HG02981 (cell line): ENCODE measurements around the gene CDCA4.
A peak's percentile ranks its signal among the peaks of the same experiment; 100 is the strongest.
"Not testable (repeated sequence)": the region's sequence is repeated elsewhere in the genome, so short reads cannot be mapped to it uniquely, and the experiment has no call there.

Experiments
- ATAC-seq: cut with Tn5 transposase; IDR thresholded peaks from one replicate; pipeline ENCODE4 v1.9.1; 2021; ENCODE audit warnings: mild to moderate bottlenecking, moderate library complexity; ENCODE audit not compliant: unreplicated experiment

Gene CDCA4

DNA sequence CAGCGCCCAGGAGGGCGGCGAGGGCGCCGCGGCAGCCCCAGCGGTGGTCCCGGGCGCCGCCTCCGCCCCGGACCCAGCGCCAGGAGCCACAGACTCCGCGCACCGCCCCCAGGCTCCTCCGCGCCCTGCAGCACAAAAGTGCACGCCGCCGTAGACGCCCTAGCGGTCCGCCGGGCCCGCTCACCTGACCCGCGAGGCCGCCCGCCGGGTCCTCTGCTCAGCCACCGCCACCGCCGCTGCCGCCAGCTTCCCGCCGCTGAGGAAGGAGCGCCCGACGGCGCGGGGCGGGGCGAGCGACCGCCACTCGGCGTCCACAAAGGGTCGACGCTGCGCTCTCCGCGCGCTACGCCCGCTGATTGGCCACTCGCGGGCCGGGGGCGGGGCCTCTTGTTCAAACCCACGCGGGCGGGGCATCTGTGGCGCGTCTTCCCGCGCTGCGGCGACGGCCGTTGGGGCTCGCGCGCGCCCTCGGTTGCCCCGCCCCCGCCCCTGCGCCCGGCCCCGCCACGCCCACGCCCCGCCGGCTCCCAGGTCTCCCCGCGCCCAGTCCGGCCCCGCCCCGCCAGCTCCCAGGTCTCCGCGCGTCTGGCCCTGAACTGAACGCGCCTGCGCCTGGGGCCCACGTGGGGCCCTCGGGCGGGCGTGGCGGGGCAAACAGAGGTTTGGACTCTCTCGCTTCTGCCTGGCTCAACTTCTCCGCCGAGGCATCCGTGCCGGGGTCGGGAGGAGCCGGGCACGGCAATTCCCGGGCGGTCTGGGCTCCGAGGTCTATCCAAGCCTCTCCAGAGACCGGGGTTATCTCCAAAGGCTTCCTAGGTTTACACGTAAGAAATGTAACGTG, at the start of gene CDCA4:
Gene CDCA4 (minus strand): TSS at position 269 of the 841 bp plus-strand sequence. CDS start 9,154 bp downstream, outside the sequence.
- ATAC-seq: peak; percentile 67

DNA sequence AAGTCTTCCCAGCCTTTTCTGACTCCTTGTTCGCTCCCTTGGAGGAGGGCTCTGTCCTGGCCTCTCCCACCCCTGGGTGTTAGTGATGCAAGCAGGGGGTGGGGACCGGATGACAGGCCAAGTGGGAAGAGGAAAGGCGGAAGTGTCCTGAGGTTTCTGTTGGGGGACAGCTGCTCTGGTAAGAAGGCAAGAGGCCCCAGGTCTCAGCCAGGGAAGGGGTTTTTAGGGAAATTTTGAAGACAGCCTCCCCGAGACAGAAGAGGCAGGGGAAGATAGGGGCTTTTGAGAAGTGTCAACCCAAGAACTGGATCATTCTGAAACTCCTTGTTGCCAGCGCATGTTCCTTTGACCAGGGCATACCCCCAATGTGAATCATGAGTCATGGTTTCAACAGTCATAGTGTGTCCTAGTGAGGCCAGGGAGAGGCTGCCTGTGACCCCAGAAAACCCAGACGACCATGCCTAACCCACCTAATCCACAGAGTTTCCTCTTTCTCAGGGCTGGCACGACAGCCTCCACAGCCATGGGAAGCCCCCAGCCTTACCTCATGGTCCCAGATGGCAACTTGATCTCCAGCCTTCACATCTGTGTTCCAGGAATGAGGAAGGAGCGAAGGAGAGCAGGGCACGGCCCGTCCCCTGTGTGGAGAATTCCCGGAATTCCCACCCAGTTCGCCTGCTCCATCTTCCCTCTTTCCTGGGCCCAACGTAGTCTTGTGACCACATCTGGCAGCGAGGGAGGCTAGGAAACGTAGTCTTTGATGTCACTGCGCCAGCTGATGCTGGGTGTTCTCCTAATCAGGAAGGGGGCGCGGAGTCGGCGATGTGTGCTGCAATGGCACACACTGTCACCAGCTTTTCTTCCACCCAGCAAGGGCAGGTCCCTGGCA, 49.2 kb upstream of the CDCA4 start:
- ATAC-seq: peak; percentile 46

DNA sequence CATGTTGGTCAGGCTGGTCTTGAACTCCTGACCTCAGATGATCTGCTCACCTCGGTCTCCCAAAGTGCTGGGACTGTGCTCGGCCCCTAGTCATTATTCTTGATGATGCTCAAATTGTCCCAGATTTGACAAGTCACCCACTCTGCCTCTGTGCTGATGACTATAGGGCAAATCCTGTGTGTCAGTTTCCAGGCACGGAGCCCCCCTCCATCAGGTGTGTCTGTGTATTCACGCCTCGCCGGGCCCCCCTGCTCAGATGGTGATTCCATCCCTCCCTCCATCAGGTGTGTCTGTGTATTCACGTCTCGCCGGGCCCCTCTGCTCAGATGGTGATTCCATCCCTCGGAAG, 48.6 kb upstream of the CDCA4 start:
- ATAC-seq: no peak

DNA sequence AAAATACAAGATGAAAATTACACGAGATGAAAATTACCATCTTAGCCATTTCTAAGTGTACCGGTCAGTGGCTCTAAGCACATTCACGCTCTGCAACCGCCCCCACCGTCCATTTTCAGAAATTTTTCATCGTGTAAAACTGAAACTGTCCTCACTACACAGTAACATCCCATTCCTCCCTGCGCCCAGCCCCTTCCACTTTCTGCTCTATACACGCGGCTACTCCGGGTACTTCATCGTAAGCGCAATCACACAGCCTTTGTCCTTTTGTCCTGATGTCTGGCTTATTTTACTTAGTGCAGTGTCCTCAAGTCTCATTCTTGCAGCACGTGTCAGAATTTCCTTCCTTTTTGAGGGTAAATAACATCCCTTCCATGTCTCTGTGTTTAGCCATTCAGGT, 47.9 kb upstream of the CDCA4 start:
- ATAC-seq: no peak

DNA sequence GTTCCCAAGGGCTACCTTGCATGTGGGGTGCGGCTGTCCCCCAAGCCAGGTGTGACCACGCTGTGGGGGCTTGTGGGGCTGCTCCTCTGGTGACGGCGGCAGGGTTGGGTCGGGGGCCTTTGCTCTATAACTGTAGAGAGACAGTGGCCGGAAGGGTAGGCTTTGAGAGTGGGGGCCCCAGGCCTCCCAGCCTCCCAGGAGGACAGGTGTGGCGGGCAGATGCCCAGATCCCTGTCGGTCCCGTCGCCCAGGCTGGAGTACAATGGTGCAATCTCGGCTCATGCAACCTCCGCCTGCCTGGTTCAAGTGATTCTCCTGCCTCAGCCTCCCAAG, 47.1 kb upstream of the CDCA4 start:
- no peak for ATAC-seq

DNA sequence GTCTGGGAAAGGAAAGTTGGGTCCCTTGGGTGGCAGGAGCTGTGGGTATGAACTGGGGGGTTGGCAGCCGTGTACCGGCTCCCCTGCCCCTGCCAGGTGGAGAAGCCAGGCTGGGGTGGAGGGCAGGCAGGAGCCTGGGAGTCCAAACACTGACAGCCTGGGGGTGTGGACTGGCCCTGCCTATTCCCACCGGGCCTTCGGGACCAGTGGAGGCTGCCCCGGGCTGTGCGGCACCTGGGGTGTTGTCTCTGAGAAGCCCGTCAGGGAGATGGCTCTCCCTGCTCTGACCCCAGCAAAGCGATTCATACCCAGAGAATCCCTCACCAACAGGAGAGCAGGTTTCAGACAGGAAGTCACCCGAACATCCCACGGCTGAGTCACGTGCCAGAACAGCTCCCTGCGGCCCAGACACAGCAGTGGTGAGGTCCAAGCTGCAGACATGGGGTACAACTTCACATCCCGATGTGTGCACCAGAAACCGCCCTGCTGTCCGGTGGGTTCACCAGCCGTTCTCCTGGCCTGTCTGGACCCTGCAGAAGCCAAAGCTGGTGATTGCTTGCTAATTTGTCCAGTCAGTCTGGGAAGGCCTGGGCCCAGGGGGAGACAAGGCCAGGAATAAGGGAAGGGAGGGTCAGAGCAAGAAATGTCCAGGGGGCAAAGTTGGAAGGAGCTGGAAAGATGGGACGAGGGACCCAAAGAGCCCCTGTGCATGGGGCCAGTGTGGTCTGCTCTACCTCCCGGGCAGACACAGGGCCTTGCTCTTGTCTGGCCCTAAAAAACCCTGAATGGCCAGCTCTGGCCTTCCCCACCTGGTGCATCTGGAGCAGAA, 46.5 kb upstream of the CDCA4 start:
- no peak for ATAC-seq

DNA sequence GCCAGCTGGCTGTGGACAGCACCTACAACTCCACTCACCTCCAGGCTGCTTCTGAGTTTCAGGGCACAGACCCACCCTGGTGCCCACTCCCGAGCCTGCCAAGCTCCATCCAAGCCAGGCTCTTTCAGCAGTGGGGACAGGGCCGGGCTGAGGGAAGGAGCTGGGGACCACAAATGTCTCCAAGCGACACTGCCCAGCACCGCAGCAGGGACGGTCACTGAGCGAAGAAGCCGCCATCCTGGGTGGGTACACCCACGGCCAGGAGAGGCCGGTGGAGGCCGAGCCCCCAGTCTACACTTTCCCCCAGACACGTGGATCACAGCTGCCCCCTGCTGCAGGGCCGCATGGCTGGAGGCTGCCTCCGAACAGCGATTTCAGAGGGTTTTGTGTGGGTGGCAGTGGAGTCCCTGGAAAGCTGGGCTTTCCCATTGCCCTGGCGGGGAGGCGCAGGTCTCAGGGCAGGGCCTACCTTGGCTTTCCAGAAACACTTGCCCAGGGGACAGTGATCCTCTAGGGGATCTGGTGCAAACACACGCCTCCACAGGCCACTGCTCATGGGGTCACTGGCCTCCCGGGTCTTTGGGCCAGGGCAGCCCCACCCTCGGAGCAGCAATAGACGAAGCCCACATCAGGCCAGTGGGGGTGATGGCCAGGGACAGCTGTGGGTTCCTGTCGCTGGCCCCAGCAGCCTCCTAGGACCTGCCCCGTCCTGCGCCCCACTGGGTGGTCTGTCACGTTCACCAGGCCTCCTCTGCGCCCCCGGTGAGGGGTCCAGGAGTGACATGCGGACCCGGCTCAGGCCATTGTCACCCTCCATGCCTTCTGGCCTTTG, 45.6 kb upstream of the CDCA4 start:
- ATAC-seq: no peak

DNA sequence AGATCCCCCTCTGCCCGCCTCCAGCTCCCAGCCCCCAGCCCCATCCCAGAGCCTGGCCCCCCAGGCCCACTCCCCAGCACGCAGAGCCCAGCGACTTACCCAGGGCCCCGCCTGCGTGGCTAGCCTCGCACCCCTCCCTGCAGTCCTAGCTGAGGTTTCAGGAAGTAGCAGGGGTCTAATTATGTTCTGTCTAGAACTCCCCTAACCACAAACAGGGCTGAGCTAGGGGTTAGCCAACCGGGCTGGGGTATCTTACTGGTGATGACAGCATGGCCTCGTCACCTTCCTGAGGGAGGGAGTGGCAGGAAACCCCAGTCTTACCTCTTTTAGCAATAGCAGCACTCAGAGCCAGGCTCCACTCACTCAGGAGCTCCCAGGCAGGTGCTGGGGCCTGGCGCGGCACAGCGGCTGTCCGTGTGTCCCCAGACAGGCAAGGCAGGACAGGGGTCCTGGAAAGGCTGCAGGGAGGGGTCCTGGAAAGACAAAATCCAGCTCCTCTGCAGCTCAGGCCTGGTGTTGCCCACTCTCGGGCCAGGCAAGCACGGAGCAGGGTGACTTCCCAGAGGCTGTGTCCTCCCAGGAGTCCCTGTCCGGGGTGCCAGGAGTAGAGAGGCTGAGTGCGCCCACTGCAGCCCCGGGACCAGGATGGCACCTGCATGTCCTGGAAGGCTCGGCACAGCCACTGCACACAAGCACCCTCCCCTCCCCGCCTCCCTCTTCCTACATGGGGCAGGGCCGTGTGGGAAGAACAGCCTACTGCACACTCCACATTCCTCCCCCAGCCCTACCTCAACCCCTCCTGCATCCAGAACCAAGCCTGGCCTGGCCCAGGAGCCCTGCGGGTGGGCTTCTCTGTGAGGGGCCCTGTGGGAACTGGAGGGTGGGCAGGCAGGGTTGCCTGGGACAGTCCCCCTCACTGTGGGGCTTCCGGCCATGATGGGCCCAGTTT, 44.7 kb upstream of the CDCA4 start, which contains the start of gene GPR132:
Gene GPR132 (minus strand): TSS at position 151 of the 949 bp plus-strand sequence. CDS start 10,010 bp downstream, outside the sequence.
- peak; percentile 50 for ATAC-seq

DNA sequence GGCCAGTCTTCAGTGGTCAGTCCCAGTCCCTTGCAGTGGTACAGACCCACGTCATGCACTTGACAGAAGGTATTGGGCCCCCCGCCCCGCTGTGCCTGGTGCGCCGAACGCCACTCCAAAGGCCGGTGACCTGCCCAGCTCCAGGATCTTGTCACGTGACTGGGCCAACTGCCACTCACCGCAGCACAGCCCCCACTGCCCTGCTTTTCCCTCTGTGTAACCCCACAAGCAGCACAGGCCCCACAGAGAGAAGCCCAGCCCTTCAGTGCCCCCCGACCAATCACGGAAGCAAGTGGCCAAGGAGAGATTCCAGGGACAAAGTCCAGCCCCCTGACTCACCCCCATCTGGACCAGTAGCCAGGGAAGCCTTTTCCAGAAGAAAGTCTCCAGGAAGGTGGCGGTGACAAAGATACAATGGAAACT, 43.8 kb upstream of the CDCA4 start:
- ATAC-seq: no peak

DNA sequence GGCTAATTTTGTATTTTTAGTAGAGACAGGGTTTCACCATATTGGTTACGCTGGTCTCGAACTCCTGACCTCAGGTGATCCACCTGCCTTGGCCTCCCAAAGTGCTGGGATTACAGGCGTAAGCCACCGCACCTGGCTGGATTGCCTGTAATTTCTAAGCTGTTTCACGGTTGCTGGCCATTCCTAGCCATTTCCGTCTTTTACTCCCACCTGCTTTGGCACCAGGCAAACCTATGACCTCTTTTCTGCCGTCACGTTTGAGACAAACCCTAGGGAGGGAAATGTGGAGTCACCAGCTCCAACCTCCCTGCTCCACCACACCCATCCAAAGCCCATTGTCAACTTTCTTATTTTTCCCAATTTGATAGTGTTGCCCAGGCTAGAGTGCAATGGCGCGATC, 43.1 kb upstream of the CDCA4 start:
- no peak for ATAC-seq

DNA sequence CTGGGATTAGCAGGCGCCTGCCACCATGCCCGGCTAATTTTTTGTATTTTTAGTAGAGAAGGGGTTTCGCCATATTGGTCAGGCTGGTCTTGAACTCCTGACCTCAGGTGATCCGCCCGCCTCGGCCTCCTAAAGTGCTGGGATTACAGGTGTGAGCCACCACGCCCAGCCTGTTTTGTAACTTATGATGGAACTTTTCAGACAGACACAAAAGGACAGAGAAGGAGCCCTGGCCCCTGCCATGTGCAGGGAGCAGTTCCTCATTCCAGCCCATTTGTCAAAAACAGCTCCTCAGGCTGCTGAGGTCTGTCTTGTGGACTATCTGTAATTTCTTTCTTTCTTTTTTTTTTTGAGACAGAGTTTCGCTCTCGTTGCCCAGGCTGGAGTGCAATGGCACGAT, 42.6 kb upstream of the CDCA4 start:
- not testable (repeated sequence) for ATAC-seq

DNA sequence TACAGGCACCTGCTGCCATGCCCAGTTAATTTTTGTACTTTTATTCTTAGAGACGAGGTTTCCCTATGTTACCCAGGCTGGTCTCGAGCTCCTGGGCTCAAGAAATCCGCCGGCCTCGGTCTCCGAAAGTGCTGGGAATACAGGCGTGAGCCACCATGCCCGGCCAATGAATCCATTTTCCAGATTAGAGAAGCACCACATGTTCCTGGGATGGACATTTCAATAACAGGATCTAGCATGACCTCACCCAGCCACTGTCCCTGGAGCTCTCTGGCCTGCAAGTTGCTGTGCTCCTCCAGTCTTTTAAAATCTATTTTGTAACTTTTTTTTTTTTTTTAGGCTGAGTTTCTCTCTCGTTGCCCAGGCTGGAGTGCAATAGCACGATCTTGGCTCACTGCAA, 42.2 kb upstream of the CDCA4 start:
- no peak for ATAC-seq

DNA sequence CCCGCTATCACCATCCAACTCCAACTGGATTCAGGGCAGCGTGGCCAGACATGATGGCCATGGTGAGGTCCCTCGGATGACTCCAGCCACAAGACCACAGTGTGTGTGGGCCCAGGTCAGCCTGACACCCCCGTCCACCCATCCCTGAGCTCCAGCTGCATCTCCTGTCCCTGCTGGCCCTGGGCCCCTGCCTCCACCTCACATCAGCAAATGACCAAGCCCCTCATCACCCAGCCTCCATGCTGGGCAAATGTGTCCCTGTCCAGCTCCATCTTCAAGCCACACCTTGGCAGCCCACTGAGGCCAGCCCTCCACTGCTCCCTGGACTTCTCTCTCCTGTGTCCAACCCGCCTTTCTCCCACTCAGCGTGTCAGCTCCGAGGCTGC, 41.2 kb upstream of the CDCA4 start:
- no peak for ATAC-seq

DNA sequence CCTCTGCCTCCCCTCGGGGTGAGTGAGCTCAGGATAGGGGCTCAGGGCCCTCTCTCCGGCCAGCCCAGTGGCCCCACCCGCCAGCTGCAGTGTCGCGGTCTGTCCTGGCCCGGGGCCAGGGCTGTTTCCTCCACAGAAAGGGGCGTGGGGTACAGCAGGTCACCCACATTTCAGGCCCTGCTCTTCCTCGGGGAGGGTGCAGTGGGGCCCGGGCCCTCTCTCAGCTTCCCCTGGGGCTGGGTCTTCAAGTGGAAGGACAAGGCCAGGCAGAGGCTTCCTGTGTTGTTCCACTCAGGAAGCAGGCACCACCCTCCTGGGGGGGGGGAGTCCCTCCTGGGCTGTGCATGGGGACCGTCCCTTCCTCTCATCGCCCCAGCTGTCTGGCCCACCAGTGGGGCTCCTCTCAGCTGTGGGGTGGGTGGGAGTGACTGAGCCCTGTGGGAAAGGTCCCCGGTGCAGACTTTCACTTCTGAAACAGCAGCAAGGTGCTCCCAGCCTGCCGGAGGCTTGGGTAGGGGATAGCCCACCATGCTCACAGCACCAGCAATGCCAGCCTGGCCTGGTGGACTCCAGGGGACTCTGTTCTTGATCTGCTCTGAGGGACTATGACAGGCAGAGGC, 40.7 kb upstream of the CDCA4 start:
- peak; percentile 27 for ATAC-seq

DNA sequence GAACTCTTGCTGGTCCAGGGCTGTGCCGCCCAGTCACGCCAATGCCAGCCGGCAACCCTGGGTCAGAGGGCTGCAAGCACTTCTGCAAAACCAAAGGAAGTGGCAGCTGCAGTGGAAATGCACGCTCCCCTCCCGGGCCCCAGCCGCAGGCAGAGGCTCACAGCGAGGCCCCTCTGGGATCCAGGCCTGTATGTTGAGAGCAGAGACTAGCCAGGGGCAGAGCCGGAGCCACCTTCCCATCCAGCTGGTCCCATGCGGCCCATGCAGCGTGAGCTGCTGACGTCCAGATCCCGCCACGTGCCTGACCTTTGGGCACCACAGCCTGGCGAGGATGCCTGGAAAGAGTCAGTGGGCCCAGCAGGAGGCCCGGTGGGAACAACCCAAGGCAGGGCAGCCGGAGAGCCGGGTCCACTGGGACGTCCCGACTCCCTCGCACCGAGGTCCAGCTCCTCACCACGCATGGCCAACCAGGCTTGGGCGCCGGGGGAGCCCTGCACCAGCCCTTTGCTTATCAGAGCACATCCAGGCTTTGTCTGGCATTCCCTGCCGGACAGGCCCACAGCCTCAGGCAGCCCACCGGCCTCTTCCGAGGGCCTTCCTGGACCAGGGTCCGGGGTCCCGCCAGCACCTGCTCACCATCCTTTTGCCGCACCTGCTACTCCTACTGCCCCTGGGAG, 40.0 kb upstream of the CDCA4 start:
- ATAC-seq: no peak

DNA sequence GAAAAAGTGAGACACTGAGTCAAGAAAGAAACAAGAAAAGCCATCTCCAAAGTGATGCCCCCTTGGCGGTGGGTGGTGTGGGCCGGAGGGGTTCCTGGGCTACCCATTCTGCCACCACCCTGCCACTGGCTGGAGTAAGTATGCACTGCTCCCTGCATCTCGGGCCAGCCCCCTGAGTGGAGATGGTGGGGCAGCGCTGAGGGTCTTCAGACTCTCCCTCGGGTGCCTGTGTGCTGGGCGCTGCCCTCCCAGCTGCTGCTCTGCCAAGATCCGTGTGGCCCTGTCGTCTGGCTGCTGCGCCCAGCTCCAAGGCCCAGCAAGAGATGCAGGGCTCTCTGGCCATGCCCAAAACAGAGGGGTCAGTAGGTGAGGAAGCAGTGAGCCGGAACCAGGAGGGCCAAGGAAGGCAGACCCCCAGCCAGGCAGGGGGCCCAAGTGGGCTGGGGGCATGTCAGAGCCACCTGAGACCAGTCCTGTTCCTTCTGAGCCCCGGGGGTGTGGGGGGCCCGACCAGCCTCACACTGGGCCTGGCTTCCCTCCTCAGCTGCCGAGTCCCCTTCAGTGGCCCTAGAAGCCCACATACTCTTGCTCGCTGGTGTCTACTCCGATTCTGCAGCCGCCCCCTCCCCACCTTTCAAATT, 39.2 kb upstream of the CDCA4 start:
- ATAC-seq: no peak

DNA sequence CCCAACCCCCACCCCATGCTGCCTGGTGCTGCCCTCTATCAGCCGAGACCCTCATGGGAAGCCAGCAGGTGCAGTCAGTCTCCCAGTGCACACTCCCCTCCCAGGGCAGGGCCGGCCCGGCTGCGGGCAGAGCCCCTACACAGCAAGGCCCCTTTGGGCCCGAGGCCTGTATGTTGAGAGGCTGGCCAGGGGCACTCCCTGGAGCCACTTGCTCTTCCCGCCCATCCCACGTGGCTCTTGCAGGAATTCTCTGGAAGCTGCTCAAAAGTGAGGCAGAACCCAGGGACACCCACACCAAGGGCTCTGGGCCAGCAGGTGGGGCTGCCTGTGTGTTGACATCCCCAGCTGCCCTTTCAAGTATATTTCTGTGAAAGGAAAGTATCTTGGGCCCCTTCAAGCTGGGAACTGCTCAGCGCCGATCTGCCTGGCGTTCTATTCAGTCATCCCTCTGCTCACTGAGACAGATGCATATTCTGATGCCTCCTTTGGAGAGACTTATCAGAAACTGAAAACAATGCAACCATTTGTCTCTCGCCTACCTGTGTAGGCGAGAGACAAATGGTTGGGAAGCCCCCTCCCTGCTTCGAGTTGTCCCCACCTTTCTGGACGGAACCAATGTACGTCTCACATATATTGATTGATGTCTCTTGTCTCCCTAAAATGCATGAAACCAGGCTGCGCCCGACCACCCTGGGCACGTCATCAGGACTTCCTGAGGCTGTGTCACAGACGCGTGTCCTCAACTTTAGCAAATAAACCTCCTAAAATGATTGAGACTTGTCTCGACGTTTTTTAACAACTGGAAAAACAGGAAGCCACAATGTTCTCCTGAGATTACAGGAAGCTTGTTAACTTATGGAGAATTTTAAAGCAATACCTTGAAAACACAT, 38.4 kb upstream of the CDCA4 start:
- no peak for ATAC-seq
